HG02610 (cell line): Measurements from ENCODE around the gene ODC1.

Experiments
- ATAC-seq: cut with Tn5 transposase; IDR thresholded peaks from one replicate; pipeline ENCODE4 v1.9.1; 2021; ENCODE audit warnings: mild to moderate bottlenecking, moderate library complexity; ENCODE audit not compliant: unreplicated experiment

The ODC1 gene

GRCh38 chr2:10417551-10418335, 30.4 kb downstream of the ODC1 start:
- no peak for ATAC-seq

- no peak for ATAC-seq
Measured at GRCh38 chr2:10415640-10416039, 32.5 kb downstream of the ODC1 start.

- ATAC-seq: no peak
Measured at GRCh38 chr2:10415048-10415447, 33.1 kb downstream of the ODC1 start.

GRCh38 chr2:10414591-10414990, 33.5 kb downstream of the ODC1 start:
- ATAC-seq: no peak

GRCh38 chr2:10413991-10414451, 34.1 kb downstream of the ODC1 start:
- no peak for ATAC-seq

GRCh38 chr2:10413503-10413902, 34.6 kb downstream of the ODC1 start:
- ATAC-seq: no peak

GRCh38 chr2:10412380-10412779, 35.7 kb downstream of the ODC1 start:
- no peak for ATAC-seq

DNA sequence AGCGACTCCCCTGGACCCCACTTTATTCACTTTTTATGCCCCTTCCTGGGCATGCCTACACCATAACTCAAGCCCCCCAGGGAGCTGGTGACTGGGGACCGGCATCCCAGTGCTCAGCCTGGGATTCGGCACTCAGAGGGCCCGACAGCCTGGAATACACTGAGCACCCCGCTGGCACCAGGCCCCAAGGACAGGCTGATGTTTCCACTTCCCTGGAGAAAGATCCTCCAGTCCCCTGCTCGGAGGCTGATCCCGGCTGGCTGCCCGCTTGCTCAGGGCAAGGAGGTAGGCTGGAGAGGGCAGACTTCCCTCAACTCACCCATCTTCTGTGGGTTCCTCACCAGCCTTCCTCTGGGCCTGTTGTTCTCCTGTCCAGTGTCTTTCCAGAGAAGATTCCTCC, 36.6 kb downstream of the ODC1 start:
- no peak for ATAC-seq

- ATAC-seq: no peak
Measured at GRCh38 chr2:10410823-10411437, 37.2 kb downstream of the ODC1 start.

DNA sequence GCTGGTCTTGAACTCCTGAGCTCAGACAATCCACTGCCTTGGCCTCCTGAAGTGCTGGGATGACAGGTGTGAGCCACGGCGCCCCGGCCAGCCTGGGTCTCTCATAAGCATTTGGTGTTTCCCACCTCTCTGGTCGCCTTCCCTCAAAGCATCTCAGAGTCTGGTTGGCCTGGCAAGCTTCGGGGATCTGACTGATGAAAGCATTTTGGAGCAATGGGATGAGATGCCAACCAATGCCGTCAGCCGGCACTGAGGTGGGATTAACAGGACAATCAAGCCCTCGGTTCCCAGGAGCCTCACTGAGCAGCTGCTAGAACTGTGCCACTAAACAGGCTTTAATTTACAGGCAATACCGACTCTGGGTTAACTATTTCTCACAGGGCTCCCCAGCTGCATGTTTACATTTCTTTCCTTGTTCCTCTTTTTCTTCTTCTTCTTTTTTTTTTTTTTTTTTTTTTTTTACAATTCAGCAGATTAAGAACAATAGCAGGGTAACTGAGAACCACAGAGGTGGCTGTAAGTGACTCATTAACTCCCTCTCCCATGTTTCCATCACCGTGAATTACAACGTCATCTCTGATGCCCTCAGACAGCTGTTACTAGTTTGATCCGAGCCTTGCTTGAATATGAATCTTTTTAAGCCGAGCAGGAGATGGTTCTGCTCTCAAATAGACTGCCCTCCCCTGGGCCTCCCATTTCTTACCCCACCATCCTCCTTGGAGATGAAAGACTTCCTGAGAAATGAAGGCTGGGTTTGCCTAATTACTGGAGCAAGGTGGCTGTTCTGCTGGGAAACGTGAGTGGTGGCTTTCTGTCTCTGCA, 37.9 kb downstream of the ODC1 start:
- ATAC-seq: peak; percentile 64

DNA sequence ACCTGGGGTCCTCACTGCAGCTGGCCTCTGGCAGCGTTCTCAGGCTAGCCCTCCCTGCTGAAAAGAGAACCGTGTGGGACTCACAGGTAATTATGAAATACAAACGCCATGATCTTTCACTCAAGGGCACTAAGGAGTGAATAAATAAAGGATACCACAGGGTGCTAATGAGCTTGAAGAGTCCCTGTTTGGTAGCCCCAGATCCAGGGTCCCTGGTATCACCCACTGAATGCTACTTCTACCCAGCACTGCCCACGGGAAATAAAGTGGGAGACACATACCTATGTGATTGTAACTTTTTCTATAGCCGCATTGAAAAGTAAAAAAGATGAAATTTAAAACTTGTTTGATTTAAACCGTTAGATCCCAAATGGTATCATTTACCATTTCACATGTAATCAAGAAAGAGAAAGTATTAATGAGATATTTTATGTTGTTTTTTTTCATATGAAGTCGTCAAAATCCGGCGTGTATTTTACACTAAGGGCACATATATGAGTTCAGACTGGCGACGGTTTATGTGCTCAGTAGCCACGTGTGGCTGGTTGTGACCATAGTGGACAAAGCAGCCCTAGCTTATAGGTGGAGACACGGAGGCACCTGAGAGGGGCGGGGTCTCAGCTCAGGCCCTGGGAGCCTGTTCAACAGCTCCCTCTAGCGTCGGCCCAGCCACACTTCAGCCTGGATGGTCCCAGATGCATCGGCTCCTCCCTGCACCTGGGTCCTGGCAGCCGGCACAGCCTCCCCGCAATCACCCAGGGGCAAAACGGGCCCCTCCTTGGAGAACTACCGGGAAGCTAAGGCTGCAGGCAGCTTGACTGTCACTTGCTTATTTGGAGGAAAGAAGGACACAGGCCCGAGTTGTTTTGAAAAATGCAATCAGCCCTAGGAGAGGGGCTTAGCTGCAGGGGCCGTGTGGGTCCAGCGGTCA, 39.2 kb downstream of the ODC1 start:
- peak; percentile 45 for ATAC-seq

DNA sequence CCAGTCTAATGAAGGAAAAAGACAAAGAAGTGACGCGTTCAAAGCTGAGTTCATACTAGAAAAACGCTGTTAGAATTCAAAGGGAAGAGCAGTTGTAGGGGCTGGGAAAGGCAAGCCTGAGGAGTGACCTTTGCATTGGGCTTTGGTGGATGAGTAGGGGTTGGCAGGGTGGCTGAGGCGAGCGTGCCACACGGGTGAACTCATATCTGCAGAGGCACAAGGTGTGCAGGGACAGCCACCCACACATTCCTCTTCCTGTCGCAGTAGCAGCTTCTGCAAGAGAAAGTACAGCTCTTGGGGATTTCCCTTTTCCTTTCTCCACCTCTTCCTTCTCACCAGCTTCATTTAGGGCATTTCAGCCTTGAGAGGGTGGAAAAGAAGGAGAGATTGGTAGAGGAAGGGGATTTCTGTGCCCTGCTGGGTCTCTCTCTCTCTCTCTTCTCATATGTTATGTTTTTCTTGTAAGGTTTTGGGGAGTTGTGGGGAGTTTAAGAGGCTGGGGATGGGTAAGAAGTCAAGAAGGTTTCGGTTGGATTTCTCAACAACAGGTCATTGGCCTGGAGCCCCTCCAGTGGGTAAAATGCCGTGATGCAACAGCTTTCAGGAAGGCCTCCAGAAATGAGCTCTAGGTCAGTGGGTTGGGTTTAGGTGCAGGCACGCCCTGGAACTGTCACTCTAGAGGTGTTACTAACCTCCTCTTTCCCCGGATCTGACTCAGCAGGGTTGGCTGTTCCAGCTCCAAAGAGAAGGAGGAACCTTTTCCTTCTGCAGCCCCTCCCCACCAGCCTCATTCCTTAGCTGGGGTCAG, 40.1 kb downstream of the ODC1 start:
- ATAC-seq: peak; percentile 57

GRCh38 chr2:10407432-10407831, 40.7 kb downstream of the ODC1 start:
- ATAC-seq: no peak

DNA sequence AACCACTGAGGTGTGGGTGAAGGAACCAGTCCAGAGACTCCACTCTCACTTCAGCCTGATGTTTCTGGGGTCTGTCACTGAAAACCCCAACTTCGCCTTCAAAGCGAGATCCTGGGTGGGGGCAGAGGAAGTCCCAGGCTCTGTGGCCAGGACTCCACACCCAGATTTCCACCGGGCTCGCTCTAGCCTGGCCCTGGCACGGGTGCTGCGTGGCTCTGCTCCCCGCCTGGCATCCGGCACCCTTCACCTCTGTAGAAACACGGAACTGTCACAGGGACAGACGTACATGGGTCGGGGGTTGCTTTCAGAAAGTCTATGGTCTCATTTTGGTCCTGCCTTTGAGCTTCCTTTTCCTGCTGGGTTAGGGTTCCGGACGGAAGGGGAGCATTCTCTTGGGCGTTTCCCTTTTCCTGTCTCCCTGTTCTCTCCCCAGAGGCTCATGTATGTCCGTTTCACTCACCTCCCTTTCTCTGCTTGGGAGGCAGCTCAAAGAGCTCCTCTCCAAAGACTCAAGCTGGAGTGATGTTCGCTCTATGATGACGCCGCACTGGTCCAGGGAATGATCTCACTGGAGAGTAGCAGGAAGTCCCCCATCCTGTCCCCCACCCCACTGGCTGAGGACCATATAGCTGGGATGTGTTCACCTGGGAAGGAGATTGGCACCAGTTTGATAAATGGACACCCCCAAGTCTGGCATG, 41.5 kb downstream of the ODC1 start:
- ATAC-seq: no peak

- no peak for ATAC-seq
Measured at GRCh38 chr2:10406016-10406415, 42.1 kb downstream of the ODC1 start.

DNA sequence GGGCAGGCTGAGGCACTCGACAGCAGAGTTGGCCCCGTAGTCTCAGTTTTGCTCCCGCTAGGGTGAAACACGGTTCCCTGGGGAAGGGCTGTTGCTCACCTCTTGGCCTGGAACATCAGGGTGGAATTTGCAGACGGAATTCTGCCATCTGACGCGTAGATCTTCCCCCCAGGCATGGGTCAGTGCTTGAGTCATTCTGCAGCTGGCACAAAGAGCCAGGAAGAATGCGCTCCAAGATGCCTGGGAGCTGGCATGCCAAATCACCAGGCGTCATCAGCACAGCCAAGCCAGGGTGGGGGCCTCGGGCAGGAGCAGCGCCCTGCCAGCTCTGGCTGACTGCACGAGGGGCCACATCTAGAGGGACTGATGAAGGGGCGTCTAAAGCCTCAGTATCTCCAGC, 42.7 kb downstream of the ODC1 start:
- ATAC-seq: no peak

GRCh38 chr2:10404324-10405143, 43.6 kb downstream of the ODC1 start:
- no peak for ATAC-seq

DNA sequence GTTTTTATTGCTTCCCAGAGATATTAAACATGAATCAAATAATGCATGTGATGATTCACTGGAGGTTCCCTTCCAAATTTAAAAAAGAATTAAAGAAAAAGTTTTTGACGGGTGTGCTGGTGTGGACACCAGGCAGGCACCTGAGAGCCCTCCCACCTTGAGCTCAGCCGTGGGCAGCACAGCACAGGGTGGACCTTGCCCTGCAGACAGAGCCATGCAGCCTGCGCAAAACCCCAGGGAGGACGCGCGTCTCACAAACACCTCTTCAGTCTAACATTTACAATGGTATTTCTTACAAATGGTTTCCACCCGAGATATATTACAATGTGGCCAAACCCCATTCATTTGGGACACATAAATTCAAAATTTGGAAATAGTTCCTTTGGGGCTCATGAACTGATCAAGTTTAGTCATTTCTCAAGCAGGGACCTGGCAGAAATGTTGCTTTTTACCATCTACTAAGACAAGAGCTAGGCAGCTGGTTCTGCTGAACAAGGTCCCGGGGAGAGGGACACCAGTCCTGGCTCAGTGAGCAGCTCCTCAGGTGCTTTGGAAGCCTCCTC, 45.4 kb downstream of the ODC1 start:
- ATAC-seq: no peak
